Measurements from ENCODE around the gene MAP2K5.

Gene MAP2K5

GRCh38 chr15:67542420-67543347 lies at the start of gene MAP2K5:
MAP2K5 (plus strand) TSS chr15:67542703; CDS start chr15:67543336, 633 bp downstream.
- FAIRE-seq = no peak

GRCh38 chr15:67495585-67495984 lies 46.9 kb upstream of the MAP2K5 start:
- no peak for FAIRE-seq

GRCh38 chr15:67501177-67501835 lies 41.2 kb upstream of the MAP2K5 start:
- no peak for FAIRE-seq

- no peak for FAIRE-seq
Measured at GRCh38 chr15:67501836-67502461, 40.6 kb upstream of the MAP2K5 start.

- FAIRE-seq = no peak
Measured at GRCh38 chr15:67504056-67504455, 38.4 kb upstream of the MAP2K5 start.

GRCh38 chr15:67504796-67505195 lies 37.7 kb upstream of the MAP2K5 start:
- no peak for FAIRE-seq

GRCh38 chr15:67505675-67506572 lies 36.6 kb upstream of the MAP2K5 start:
- no peak for FAIRE-seq

- no peak for FAIRE-seq
Measured at GRCh38 chr15:67506775-67507747, 35.4 kb upstream of the MAP2K5 start.

- no peak for FAIRE-seq
Measured at GRCh38 chr15:67508407-67508806, 34.1 kb upstream of the MAP2K5 start.

GRCh38 chr15:67509918-67510317 lies 32.6 kb upstream of the MAP2K5 start:
- no peak for FAIRE-seq

GRCh38 chr15:67510597-67511190 lies 31.8 kb upstream of the MAP2K5 start:
- FAIRE-seq = no peak

- no peak for FAIRE-seq
Measured at GRCh38 chr15:67511606-67512005, 30.9 kb upstream of the MAP2K5 start.

- no peak for FAIRE-seq
Measured at GRCh38 chr15:67512140-67512539, 30.4 kb upstream of the MAP2K5 start.

- FAIRE-seq = no peak
Measured at GRCh38 chr15:67512933-67513714, 29.4 kb upstream of the MAP2K5 start.

- FAIRE-seq = no peak
Measured at GRCh38 chr15:67515090-67515489, 27.4 kb upstream of the MAP2K5 start.

- no peak for FAIRE-seq
Measured at GRCh38 chr15:67515557-67515956, 26.9 kb upstream of the MAP2K5 start.

GRCh38 chr15:67520321-67521028 lies 22.0 kb upstream of the MAP2K5 start:
- FAIRE-seq = no peak

GRCh38 chr15:67521029-67521782 lies 21.3 kb upstream of the MAP2K5 start, which contains the start of gene C15orf61:
C15orf61 (plus strand) TSS chr15:67521131; CDS start chr15:67521249, 118 bp downstream.
- FAIRE-seq = no peak
